IPS-11a (cell line): ENCODE measurements around the gene TMEM135.

Source experiments
- H3K4me3 ChIP-seq: one replicate; pipeline ENCODE4 v1.5.1; 2013; ENCODE audit warnings: low read depth, low read length, control low read depth

Gene TMEM135

DNA sequence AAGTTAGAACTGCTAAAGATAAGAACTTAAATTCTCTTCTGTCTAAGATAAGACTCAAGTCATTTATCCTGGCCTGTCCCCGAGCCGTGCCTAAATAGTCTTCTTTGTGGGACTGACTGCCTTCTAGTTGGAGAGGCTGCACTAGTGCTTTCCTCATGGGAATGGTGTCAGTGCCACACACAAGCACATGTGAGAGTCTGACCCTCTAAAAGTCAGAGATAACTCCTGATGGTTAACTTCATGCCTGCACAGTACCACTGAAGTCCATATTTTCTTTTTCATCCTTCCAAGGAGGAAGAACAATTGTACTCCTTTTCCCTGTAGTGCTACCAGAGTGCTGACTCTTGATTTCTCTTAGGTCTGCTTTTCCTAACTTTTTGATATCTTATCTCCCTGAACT lies 309.7 kb downstream of the TMEM135 start:
- H3K4me3 ChIP-seq: no peak overlapping the region

DNA sequence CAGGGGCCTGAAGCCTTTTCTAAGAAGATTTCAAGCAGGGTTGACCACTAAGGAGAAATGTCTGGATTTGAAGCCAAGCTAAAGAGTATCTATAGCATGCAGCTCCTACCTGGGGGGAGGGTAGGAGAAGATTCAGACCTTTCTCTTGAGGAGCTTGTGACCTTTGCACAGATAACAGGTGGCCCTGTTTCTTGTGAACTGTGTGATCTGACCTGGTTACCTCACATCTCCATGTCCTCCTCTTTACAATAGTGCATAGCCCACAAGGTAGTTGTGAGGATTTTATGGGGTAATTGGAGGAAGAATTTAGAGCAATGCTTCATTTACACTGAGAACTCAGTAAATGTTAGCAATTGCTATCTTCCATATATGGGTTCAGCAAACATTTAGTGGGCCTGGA lies 310.1 kb downstream of the TMEM135 start:
- H3K4me3 ChIP-seq: no peak overlapping the region

DNA sequence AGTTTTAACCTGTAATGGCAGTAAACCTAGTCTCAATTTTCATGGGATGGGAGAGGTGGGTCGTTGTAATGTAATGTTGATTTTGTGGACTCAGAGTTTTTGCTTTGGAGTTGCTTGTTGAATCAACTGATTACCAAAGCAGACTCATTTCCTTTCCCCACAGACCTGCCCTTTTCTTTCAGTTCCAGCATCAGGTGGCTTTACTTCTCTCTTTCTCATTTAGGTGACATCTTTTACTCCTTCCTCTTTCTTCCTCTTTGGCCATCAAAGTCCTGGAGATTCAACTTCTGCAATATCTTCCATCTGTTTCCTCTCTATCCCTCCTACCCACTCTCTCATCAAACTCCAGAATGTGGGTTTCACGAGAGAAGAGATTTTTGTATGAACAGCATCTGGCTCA lies 313.9 kb downstream of the TMEM135 start:
- no peak overlapping the region for H3K4me3 ChIP-seq

DNA sequence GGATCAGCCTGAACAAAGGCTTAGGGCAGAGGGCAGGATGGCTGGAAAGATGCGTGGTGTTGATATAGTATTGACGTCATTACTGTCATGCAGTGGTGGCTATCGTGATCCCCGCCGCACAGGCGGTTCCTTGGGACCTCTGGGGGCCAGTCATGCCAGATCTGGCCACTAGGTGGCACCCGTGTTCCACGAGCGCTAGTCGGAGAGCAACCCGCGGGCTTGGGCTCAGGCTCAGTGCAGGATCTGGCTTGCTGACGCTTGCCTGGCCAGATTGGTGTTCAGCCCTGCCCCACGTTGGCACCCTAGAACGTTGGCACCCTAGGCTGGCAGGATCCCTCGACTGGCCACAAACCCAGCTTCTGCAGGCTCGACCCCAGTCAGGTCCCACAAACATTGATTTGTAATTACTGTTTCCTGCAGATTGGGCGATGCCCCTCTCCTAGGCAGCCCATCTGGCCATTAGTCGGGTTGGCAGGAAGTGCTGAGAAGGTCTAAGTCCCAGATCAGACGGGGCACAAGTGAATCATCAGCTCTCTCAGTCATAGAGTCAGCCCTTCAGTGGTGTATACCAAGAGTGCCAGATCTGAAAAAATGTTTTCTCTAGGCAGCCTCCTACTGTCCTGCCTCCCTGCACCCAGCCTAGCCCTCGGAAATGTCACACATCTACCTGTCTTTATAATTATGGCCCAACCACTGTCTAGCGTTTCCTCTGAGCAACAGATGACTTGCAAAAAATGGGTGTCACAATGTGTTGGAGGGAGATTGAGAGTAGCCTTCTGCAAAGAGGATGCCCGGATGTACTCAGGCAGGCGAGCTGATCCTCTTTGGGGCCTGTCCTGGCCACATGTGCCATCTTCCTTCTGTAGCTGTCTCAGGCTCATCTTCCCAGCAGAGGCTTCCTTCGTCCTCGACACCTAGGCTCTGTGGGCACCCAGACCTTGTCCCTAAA lies 315.3 kb downstream of the TMEM135 start:
- no peak overlapping the region for H3K4me3 ChIP-seq

DNA sequence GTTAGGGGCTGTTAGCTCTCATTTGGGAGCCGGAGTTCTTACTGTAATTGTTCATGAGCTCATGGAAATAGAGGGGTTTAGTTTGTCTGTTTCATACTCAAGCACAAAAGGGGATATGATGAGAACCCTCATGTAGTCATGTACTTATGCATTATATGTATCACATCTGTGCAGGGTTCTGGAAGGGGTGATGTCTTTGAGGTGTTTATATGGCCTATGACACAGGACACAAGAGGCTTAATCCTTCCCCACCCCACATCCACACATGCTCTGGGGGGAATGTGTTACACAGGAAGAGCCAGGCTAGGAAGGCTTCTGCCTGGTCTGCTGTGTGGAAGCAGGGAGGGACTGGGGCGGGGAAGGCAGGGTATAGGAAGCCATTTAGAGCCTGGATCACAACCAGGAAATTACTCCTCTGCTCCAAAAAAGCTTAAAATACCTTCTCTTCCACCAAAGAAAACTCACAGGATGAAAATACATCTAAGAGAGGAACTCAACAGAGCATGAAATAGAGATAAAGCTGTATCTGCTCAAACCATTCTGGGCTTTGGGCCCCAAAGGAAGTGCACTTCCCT lies 316.1 kb downstream of the TMEM135 start:
- no peak overlapping the region for H3K4me3 ChIP-seq

DNA sequence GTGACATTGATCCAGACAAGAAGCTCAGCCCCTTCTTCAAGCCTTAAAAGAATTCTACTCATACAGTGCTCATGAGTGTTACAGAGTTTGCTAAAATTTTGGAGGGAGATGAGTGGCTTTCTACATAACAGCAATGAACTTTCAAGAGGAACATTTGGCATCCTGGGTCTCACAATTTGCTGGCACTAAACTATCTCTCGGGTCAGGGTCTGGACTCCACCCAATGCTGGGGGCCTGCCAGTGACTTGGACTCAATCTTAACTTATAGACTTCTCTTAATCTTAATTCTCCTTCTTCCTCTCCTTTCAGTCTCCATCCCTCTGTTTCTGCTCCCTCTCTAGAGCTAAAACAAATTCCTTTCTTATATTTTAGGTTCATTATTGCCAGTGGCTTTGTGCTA lies 317.9 kb downstream of the TMEM135 start:
- no peak overlapping the region for H3K4me3 ChIP-seq

DNA sequence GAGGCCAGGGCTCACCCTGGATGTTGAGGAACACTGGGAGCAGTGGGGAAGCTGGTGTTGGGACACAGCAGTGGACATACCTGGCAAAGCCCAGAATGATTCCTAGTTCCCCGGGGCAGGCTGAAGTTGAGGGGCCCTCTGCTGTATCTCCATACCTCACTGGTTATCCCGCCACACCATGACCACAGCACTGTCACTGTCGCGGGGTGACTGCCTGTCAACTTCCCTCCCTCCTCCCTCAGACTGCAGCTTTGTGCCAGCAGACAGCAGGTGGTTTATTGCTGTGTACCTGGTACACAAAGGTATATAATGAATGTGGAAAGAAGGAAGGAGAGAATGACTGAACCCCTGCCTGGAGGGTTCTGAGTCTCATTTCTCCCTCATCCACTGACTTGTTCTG lies 318.7 kb downstream of the TMEM135 start:
- no peak overlapping the region for H3K4me3 ChIP-seq

DNA sequence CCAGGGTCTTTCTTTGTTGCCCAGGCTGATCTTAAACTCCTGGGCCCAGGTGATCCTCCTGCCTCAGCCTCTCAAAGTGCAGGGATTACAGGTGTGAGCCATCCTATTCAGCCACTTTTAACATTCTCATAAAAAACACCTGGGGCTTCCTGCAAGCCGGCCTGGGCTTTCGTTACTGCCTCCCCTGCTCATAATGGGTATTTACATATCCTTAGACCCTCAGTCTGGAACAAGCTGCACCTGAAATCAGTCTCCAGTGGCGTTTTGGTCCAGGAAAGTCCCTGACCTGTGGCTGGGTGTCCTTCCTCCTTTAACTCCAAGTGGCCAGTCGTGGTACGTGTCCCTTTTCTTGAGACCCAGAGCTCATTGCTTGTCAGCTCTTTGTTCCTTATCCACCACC lies 320.7 kb downstream of the TMEM135 start:
- no peak overlapping the region for H3K4me3 ChIP-seq

DNA sequence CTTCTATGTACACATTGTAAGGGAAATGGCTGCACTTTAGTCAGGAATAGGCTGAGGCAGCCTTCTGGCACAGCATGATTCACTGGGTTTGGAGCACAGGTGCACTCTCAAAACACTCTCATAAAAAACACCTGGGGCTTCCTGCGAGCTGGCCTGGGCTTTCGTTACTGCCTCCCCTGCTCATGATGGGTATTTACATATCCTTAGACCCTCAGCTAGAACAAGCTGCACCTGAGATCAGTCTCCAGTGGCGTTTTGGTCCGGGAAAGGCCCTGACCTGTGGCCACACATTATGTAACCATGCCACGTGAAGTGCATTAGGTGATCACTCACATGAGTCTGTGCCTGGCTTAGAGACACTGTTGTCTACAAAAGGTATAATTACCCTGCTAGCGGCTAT lies 321.7 kb downstream of the TMEM135 start:
- H3K4me3 ChIP-seq: no peak overlapping the region

DNA sequence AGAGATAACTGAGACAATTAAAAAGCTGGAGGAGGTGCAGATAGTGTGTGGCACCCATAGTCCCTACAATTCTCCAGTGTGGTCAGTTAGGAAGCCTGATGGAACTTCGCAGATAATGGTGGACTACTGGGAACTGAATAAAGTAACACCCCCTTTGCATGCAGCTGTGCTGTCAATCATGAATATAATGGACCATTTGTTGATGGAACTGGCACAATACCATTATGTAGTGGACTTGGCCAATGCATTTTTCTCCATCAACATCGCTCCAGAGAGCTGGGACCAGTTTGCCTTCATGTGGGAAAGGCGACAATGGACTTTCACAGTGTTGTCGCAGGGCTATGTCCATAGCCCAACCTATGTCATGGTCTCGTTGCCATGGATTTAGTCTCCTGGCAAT lies 324.2 kb downstream of the TMEM135 start:
- no peak overlapping the region for H3K4me3 ChIP-seq

DNA sequence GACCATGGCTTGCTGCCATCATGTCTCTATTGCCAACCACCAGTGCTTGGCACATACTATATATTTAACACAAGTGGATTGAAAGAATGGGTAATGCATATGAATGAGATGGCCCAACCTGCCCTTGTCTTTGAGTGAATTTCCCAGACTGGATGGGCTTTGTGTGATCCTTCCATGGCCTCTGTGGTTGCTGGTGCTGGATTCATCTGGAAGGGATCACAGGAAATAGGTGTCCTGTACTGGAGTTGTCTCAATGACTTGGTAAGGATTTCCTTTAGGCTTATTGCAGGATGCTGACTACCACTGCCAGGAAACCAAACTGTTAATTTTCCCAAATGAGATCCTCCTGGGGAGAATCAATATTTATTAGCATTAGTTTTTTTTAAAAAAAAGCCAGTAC lies 328.6 kb downstream of the TMEM135 start:
- H3K4me3 ChIP-seq: no peak overlapping the region

DNA sequence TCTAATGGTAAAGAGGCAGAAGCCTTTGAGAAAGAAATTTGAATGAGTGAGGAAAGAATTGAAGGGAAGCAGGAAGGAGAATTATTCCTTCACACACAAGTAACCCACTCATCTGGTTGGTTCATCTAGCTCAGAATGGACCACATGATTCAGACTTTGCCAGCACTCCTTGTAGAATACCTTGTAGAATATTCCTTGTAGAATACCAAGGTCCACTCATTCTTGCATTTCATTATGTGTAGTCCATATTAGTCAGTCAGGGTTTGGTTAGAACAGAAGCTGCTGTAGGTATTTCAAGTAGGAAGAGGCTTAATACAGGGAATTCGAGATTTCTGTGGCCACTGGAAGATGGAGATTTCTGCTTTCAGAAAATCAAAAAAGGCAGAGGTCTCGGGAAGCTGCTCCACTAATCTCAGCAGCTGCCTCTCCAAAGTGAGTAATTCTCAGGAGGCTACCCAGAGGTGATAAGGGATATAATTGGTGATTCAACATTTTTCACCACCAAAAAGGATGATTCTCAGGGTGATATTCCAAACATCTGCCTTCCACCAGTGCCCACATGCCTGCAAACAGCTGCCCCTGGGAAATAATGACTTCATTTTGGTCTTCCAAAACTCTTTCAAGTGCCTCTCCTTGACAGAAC lies 329.1 kb downstream of the TMEM135 start:
- no peak overlapping the region for H3K4me3 ChIP-seq

DNA sequence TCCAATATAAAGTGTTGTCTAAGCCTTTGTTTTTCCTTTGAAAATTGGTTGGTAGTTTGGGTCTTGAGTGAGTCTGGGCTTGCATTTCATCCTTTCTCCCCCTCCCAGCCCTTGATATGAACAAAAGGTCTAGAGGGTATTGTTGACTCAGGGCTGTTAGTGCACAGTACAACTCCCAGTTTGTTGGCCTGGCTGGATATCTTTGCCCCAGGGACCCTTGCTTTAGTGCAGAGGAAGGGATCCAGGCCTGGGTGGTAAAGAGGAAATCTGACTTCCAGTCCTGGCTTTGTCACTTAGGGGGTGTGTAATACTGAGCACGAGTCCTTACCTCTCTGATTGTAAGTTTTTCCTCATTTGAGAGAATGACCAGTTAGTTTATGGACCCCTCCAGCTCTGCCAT lies 330.4 kb downstream of the TMEM135 start:
- H3K4me3 ChIP-seq: no peak overlapping the region

DNA sequence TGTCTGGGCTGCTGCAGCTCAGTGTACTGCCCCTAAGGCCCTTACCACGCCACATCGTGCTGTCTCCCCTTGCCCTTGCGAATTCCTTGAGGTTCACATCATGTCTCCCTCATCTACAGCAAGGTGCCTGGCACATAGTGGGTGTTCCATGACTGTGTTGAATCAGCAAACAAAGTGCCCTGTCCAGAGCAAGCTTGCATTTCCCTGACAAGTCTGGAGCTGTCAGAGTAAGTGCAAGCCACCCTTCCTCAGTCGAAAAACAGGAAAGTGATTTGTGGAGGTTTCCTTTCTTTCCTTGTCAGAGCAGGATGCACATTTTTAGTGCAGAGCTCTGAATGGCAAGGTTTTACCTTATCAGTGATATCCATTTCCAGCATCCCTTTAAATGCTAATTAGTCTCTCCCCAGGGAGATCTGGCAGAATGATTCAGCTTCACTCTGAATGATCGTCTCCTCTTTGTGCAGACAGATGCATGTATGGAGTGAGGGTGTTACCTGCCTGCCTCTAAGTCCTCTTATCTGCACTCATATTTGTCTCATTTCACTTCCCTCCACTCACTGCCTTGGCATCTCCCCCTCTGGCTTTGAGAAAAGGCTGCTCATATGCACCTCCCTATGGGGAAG lies 331.2 kb downstream of the TMEM135 start:
- no peak overlapping the region for H3K4me3 ChIP-seq

DNA sequence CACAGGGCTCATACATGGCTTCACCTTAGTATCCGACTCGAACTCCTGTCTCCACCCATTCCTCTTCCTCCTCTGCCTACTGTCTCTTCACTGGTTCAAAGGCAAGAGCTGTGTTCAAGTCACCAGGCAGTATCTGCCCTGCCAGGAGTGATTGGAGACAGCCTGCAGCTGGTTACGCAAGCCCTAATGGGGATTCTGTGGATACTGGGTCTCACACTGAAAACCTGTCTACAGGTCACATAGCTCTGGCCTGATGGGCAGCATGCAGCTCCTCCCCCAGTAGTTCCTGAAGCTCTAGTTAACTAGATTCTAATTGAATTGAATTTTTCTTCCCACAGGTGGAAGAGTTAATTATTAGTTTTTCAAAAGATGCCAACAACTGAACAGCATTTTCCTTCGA lies 332.2 kb downstream of the TMEM135 start:
- no peak overlapping the region for H3K4me3 ChIP-seq

DNA sequence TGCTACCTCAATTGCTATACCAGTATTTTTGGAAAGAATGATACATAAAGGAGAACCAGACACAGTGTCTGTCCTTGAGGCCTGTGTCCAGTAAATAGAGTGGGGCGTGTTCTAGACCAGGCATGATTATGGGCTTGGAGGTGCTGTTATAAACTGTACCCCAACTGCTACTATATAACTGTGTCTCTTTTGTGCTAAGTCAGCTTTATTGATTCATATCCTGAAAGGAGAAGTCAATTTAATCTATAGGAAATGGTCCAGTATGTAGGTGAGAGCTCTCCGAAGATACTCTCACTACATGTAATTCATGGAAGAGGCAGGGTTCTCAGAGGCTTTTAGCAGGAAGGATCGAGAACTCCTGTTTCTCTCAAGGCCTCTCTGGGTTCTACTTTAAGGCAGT lies 334.3 kb downstream of the TMEM135 start:
- H3K4me3 ChIP-seq: no peak overlapping the region
